Uterus (tissue), 2 donors: ENCODE data around the gene EMC6.

Experiments
- POLR2A ChIP-seq, 2 donors: fragments of 450-650 bp; IDR thresholded peaks; one replicate each; pipeline ENCODE4 v1.6.1; 2016; ENCODE audit warnings: antibody characterized with exemption in 2 of 2, mild to moderate bottlenecking in 1 of 2, moderate library complexity in 1 of 2
- TF ChIP-seq, protein P1 (sequence below), 4 experiments: fragments of 200-600 bp in 2 of 4; fragments of 450-650 bp in 2 of 4; sonication (generic) in 2 of 4; IDR thresholded peaks; one replicate each; pipeline ENCODE4 v1.5.1; 2016 to 2019; ENCODE audit warnings: antibody characterized with exemption in 4 of 4, mild to moderate bottlenecking in 2 of 4, moderate library complexity in 1 of 4

DNA sequence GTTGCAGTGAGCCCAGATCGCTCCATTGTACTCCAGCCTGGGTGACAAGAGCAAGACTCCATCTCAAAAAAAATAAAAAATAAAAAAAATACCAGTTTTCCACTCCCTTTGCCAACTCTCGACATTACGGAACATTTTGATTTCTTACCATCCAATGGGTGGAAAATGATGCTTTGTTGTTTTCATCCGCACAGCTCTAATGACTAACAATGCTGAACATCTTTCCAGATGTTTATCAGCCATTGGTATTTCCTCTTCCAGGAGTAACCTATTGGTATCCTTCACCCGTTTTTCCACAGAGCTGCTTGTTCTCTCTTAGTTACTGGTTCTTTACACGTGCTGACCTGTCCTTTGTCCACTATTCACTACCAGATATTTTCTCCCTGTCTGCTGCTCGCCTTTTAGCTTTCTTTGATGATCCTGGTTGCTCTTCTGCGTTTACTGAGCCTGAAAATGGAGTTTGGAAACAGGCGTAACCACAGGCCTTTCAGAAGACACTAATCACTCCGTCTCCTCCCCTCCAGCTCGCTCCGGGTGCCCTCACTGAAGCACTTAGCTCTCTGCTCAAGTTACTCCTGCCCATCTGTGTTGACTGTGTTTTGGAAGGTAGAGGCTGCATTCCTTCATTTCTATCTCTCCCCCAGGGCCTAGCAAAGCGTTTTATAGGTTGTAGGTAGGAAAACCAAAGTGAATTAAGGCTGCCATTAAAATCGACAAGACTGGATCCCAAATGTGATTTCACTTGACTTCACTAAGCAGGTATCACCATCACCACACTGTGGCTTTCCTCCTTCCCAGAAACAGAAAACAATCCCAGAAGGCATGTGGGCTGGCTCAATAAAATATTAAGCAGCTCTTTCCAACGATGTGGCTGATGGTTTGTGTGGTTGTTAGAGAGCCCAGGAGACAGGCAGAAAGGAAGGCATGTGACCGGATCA lies 41.5 kb upstream of the EMC6 start:
- TF ChIP-seq, protein P1, sequence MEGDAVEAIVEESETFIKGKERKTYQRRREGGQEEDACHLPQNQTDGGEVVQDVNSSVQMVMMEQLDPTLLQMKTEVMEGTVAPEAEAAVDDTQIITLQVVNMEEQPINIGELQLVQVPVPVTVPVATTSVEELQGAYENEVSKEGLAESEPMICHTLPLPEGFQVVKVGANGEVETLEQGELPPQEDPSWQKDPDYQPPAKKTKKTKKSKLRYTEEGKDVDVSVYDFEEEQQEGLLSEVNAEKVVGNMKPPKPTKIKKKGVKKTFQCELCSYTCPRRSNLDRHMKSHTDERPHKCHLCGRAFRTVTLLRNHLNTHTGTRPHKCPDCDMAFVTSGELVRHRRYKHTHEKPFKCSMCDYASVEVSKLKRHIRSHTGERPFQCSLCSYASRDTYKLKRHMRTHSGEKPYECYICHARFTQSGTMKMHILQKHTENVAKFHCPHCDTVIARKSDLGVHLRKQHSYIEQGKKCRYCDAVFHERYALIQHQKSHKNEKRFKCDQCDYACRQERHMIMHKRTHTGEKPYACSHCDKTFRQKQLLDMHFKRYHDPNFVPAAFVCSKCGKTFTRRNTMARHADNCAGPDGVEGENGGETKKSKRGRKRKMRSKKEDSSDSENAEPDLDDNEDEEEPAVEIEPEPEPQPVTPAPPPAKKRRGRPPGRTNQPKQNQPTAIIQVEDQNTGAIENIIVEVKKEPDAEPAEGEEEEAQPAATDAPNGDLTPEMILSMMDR (IDR thresholded peaks at IDR 0.05) = no peak
- TF ChIP-seq POLR2A (IDR thresholded peaks at IDR 0.05) = no peak
